Keratinocyte (primary cell): ENCODE results near the gene ABAT.

Source experiments
- CTCF ChIP-seq, 3 experiments: IDR thresholded peaks in 1 of 3; conservative IDR thresholded peaks in 1 of 3; optimal IDR thresholded peaks in 1 of 3; 2 replicates in 2 of 3; 3 replicates in 1 of 3; pipeline versions ENCODE3 to v1.5.1; 2011; ENCODE audit warnings: low read length in 3 of 3, mild to moderate bottlenecking in 3 of 3, moderate library complexity in 2 of 3, control low read depth in 1 of 3, inconsistent platforms in 1 of 3; ENCODE audit not compliant: insufficient read depth in 2 of 3; ENCODE audit errors: extremely low read depth in 1 of 3
- EZH2 ChIP-seq: IDR thresholded peaks from one replicate; pipeline ENCODE4 v1.6.1; 2012; ENCODE audit warnings: inconsistent platforms, mild to moderate bottlenecking, low read length, moderate library complexity

GRCh38 chr16:8785408-8785807, 111.0 kb downstream of the ABAT start:
- TF ChIP-seq CTCF (optimal IDR thresholded peaks at IDR 0.05 in 1 of 3, IDR thresholded peaks at IDR 0.05 in 1 of 3, conservative IDR thresholded peaks at IDR 0.05 in 1 of 3; ENCODE audit: extremely low read depth in 1 of 3, insufficient read depth in 2 of 3, low read length in 3 of 3) (no peak), EZH2 (no peak)
